Psoas muscle (tissue), 8 donors: Measurements from ENCODE around the gene PFKFB1. TPM values are rescaled to one million over a fixed set of nuclear protein-coding genes. Genes with fewer than 3 reads are reported as not detected.

Source experiments
- ATAC-seq, 4 donors: fragments of 200-7000 bp; cut with Tn5 transposase; one replicate each; pipeline ENCODE4 v1.9.1; 2020; ENCODE audit warnings: moderate library complexity in 3 of 4, mild to moderate bottlenecking in 2 of 4
- DNase-seq, 2 donors: peaks; one replicate each; pipeline ENCODE4 v3.0.0-alpha.2; 2020
- H3K27ac ChIP-seq: fragments of 200-600 bp; one replicate; pipeline ENCODE4 v1.8.0; 2022
- H3K27me3 ChIP-seq, 3 donors: fragments of 200-600 bp in 1 of 3; one replicate each; pipeline versions ENCODE4 v1.6.1 to v1.8.0; 2013 to 2022; ENCODE audit warnings: low read length in 2 of 3, mild to moderate bottlenecking in 2 of 3, moderate library complexity in 1 of 3; ENCODE audit not compliant: insufficient read depth in 3 of 3
- H3K36me3 ChIP-seq, 2 donors: fragments of 200-600 bp in 1 of 2; one replicate each; pipeline versions ENCODE4 v1.6.1 to v1.8.0; 2013 to 2022; ENCODE audit warnings: low read depth in 1 of 2, mild to moderate bottlenecking in 1 of 2, moderate library complexity in 1 of 2; ENCODE audit not compliant: insufficient read depth in 1 of 2
- H3K4me1 ChIP-seq: fragments of 200-600 bp; one replicate; pipeline ENCODE4 v1.8.0; 2022
- H3K4me3 ChIP-seq: fragments of 200-600 bp; one replicate; pipeline ENCODE4 v1.8.0; 2022; ENCODE audit warnings: mild to moderate bottlenecking
- H3K9me3 ChIP-seq: fragments of 200-600 bp; one replicate; pipeline ENCODE4 v1.8.0; 2022
- CTCF ChIP-seq: fragments of 200-600 bp; IDR thresholded peaks from one replicate; pipeline ENCODE4 v1.8.0; 2022; ENCODE audit warnings: antibody characterized with exemption
- WGBS, 3 donors: extraction: QIAGEN DNeasy Blood & Tissue Kit; methylation state at CpG; one replicate each; pipeline versions ENCODE4 v1.1.6 to v1.1.7; 2013; 5-methylcytosine and 5-hydroxymethylcytosine counted together
- intact Hi-C, 2 donors: fragments of 100-400 bp; cut with DNase I; formaldehyde crosslinking; loops; one replicate each; pipeline versions ENCODE4 v1.11.0 to v1.14.2; 2022
- polyA plus RNA-seq, 3 donors: library from polyadenylated mRNA; stranded (reverse); fragments of 200-250 nt; gene quantifications; one replicate each; pipeline ENCODE4 v1.2.3, GENCODE V29; 2013
- total RNA-seq, 4 donors: library from RNA; stranded (reverse); fragmentation: NEBNext Ultra II Directional in 2 of 4; extraction: Animal tissue kit (Norgen Biotek cat#: 25700) in 2 of 4; gene quantifications; one replicate each; pipeline versions ENCODE4 v1.2.1 to v1.2.4, GENCODE V29; 2021 to 2023
- donor health status: healthy with polysubstance abuse.
- donor health status: DM: no; HTN: no; CAD: no; lungs with moderate emphysema.
- donor health status: Bipolar disorder and iron deficiency.
- donor health status: healthy.
- donor health status: DM: yes; HTN: yes; CAD: no.
- donor health status: DM: no; HTN: no; CAD: no.
- donor health status: DM: no; HTN: no; CAD: no.
- donor health status: DM: yes; HTN: yes; CAD: no.

The PFKFB1 gene
- total and polyA plus RNA-seq, 7 donors, result 1.4 to 21.8 (median 15.9) TPM

GRCh38 chrX:54928876-54929275, 65.1 kb downstream of the PFKFB1 start:
- Histone ChIP-seq H3K4me1 (no peaks in the 10 kb centered on the region), H3K27ac (no peak overlapping the region), H3K4me3 (no peak overlapping the region), H3K9me3 (no peaks in the 10 kb centered on the region), H3K36me3 (peaks cover 0 to 22% of the 10 kb centered on the region in 2 donors), H3K27me3 (no peaks in the 10 kb centered on the region)
- intact Hi-C loops, result no loop called here
- no peak for DNase-seq
- 79 to 97% (median 82%) methylated on average over 3 of the region's 3 CpGs for WGBS, 3 donors
- no peak for TF ChIP-seq CTCF
- no peak for ATAC-seq

- H3K9me3 ChIP-seq, result no peaks in the 10 kb centered on the region
- H3K4me1 ChIP-seq, result no peaks in the 10 kb centered on the region
- no peak overlapping the region for H3K27ac ChIP-seq
- intact Hi-C loops, result no loop called here
- no peak for TF ChIP-seq CTCF
- no peak for DNase-seq
- H3K4me3 ChIP-seq, result no peak overlapping the region
- no peaks in the 10 kb centered on the region for H3K27me3 ChIP-seq
- WGBS, 3 donors, result 36 to 82% (median 50%) methylated on average over 2 of the region's 2 CpGs
- ATAC-seq, result peak in 1 of 4 donors; percentile 4
- peaks cover 0 to 7% of the 10 kb centered on the region in 2 donors for H3K36me3 ChIP-seq
These were observed 67.0 kb downstream of the PFKFB1 start for GRCh38 chrX:54926978-54927377.

- intact Hi-C loops, result no loop called here
- Histone ChIP-seq H3K9me3 (no peaks in the 10 kb centered on the region), H3K27me3 (peaks cover 0 to 4% (median 0%) of the 10 kb centered on the region in 3 donors), H3K4me1 (no peaks in the 10 kb centered on the region), H3K27ac (no peak overlapping the region), H3K4me3 (no peak overlapping the region), H3K36me3 (no peaks in the 10 kb centered on the region)
- WGBS, 3 donors, result 78 to 88% (median 85%) methylated on average over 7 of the region's 7 CpGs
- ATAC-seq (no peak), DNase-seq (no peak)
- TF ChIP-seq CTCF, result no peak
These were observed 70.6 kb downstream of the PFKFB1 start for GRCh38 chrX:54923376-54923775.

- H3K27me3 ChIP-seq, result peaks cover 0 to 4% (median 0%) of the 10 kb centered on the region in 3 donors
- TF ChIP-seq CTCF, result no peak
- H3K27ac ChIP-seq, result no peak overlapping the region
- WGBS, 3 donors, result 55 to 69% (median 57%) methylated on average over 2 to 3 of the region's 3 CpGs
- DNase-seq (no peak), ATAC-seq (peak in 1 of 4 donors; percentile 30)
- H3K9me3 ChIP-seq, result no peaks in the 10 kb centered on the region
- no peaks in the 10 kb centered on the region for H3K36me3 ChIP-seq
- intact Hi-C loops, result no loop called here
- no peaks in the 10 kb centered on the region for H3K4me1 ChIP-seq
- H3K4me3 ChIP-seq, result no peak overlapping the region
These were observed 71.4 kb downstream of the PFKFB1 start for GRCh38 chrX:54922547-54922946.

- DNase-seq (peak; percentile 62 to 72), ATAC-seq (peak in 3 of 4 donors; percentile 17 to 50 (median 37))
- Histone ChIP-seq H3K27me3 (peaks cover 0 to 4% (median 0%) of the 10 kb centered on the region in 3 donors), H3K4me1 (no peaks in the 10 kb centered on the region), H3K9me3 (no peaks in the 10 kb centered on the region), H3K4me3 (peak overlapping the region; percentile 59), H3K36me3 (no peaks in the 10 kb centered on the region), H3K27ac (no peak overlapping the region)
- no peak for TF ChIP-seq CTCF
- intact Hi-C loops, result no loop called here
- 1 to 34% (median 1%) methylated on average over 23 to 29 of the region's 29 CpGs for WGBS, 3 donors
These were observed 72.5 kb downstream of the PFKFB1 start for GRCh38 chrX:54921427-54922021.
